Ecto neural progenitor cell (in vitro differentiated cells): Measurements from ENCODE around the gene LDLRAP1.

Experiments used
- DNase-seq: peaks from one replicate; pipeline ENCODE4 v3.0.0-alpha.2; 2018; ENCODE audit warnings: low spot score

LDLRAP1 gene

GRCh38 chr1:25562928-25563283 is 19.5 kb downstream of the LDLRAP1 start:
- no peak for DNase-seq

- DNase-seq = no peak
Measured at GRCh38 chr1:25563330-25564215, 20.2 kb downstream of the LDLRAP1 start.

GRCh38 chr1:25564777-25565574 is 21.6 kb downstream of the LDLRAP1 start:
- DNase-seq = no peak

GRCh38 chr1:25565626-25566025 is 22.2 kb downstream of the LDLRAP1 start:
- DNase-seq = no peak

GRCh38 chr1:25566176-25566729 is 22.8 kb downstream of the LDLRAP1 start:
- DNase-seq = no peak

GRCh38 chr1:25566730-25567341 is 23.4 kb downstream of the LDLRAP1 start:
- peak; percentile 68 for DNase-seq

- DNase-seq = no peak
Measured at GRCh38 chr1:25567710-25568089, 24.3 kb downstream of the LDLRAP1 start.

- peak; percentile 76 for DNase-seq
Measured at GRCh38 chr1:25568090-25568833, 24.9 kb downstream of the LDLRAP1 start.

- DNase-seq = no peak
Measured at GRCh38 chr1:25568834-25569596, 25.6 kb downstream of the LDLRAP1 start.

- no peak for DNase-seq
Measured at GRCh38 chr1:25569597-25570396, 26.4 kb downstream of the LDLRAP1 start.

GRCh38 chr1:25570798-25571521 is 27.6 kb downstream of the LDLRAP1 start:
- DNase-seq = no peak

GRCh38 chr1:25571522-25571970 is 28.1 kb downstream of the LDLRAP1 start:
- DNase-seq = no peak

- DNase-seq = no peak
Measured at GRCh38 chr1:25572107-25572506, 28.7 kb downstream of the LDLRAP1 start.

- DNase-seq = peak; percentile 80
Measured at GRCh38 chr1:25572708-25573590, 29.5 kb downstream of the LDLRAP1 start.

GRCh38 chr1:25573591-25573930 is 30.2 kb downstream of the LDLRAP1 start:
- DNase-seq = no peak

- no peak for DNase-seq
Measured at GRCh38 chr1:25573961-25574360, 30.6 kb downstream of the LDLRAP1 start.

- DNase-seq = no peak
Measured at GRCh38 chr1:25575191-25575590, 31.8 kb downstream of the LDLRAP1 start.

GRCh38 chr1:25576459-25577133 is 33.2 kb downstream of the LDLRAP1 start:
- DNase-seq = no peak
